Cardiac septum (tissue), 1 donor: ENCODE measurements around the gene FTL. TPM values are rescaled to one million over a fixed set of nuclear protein-coding genes. Genes with fewer than 3 reads are reported as not detected.
A peak's percentile ranks its signal among the peaks of the same experiment; 100 is the strongest.

Experiments
- DNase-seq: peaks from one replicate; pipeline ENCODE4 v3.0.0-alpha.2; 2020; ENCODE audit warnings: low spot score
- intact Hi-C: fragments of 100-400 bp; cut with DNase I; formaldehyde crosslinking; loops from one replicate; pipeline ENCODE4 v1.14.0; 2022
- total RNA-seq: library from RNA; stranded (reverse); fragmentation: NEBNext Ultra II Directional; extraction: Animal tissue kit (Norgen Biotek cat#: 25700); gene quantifications from one replicate; pipeline ENCODE4 v1.2.1, GENCODE V29; 2021
- donor health status: DM: no; HTN: no; CAD: no.

The FTL gene
- total RNA-seq, 1 donor from 2014 or later = 827 TPM

DNA sequence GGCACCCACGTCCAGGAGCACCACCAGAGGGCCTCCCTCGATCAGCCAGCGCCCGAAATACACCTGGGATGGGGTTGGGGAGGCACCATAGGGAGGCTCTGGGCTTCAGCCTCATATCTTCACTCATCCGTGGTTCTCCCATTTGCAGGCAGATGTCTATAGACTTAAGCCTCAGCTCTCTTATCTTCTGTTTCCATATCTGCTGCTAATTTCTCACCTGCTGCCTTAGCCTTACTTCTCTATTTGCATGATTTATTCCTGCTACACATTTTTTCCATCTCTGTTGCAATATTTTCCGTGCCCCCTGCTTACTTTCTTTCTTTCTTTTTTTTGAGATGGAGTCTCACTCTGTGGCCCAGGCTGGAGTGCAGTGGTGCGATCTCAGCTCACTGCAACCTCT, 22.2 kb downstream of the FTL start:
- intact Hi-C loops = no loop called here
- no peak for DNase-seq

GRCh38 chr19:48988286-48988685, 23.2 kb downstream of the FTL start:
- intact Hi-C loops = no loop called here
- no peak for DNase-seq

GRCh38 chr19:48988860-48989259, 23.8 kb downstream of the FTL start:
- intact Hi-C loops = no loop called here
- DNase-seq = no peak

GRCh38 chr19:48989701-48990291, 24.7 kb downstream of the FTL start:
- intact Hi-C loops = loop anchor here (5.0 to 10.0 kb wide), 2 partner anchors 158 to 215 kb away; no protein-coding TSS in a partner anchor
- no peak for DNase-seq

GRCh38 chr19:48990400-48990799, 25.3 kb downstream of the FTL start:
- intact Hi-C loops = loop anchor here (5.0 to 10.0 kb wide), 2 partner anchors 157 to 214 kb away; no protein-coding TSS in a partner anchor
- DNase-seq = no peak

DNA sequence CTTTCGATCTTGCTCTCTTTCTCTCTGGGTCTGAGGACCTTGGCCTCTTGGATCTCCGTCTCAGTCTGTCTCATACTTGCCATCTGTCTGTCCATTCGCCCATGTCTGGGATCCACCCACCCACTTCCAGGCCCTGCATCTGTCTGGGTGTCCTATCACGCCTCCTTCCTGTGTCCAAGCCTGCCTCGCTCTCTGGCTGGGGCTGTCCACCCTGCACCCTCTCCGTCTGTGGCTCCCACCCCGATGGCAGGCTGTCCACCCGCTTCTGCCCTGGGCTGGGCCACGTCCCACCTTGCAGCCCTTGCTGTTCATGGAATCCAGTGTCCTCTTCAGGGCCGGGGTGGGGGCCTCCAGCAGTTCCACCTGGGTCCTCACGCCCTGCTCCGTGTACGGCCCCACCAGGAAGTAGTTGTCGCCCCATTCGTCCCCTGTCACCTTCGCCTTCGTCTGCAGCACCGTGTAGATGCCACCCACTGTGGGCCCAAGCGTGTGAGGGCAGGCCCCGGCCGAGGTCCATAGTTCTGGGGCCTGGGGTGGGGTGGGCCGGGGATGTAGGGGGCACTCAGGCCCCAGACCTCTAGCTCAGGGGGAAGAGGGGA, 26.0 kb downstream of the FTL start:
- intact Hi-C loops = loop anchor here (5.0 to 10.0 kb wide), 2 partner anchors 156 to 214 kb away; no protein-coding TSS in a partner anchor
- DNase-seq = no peak

DNA sequence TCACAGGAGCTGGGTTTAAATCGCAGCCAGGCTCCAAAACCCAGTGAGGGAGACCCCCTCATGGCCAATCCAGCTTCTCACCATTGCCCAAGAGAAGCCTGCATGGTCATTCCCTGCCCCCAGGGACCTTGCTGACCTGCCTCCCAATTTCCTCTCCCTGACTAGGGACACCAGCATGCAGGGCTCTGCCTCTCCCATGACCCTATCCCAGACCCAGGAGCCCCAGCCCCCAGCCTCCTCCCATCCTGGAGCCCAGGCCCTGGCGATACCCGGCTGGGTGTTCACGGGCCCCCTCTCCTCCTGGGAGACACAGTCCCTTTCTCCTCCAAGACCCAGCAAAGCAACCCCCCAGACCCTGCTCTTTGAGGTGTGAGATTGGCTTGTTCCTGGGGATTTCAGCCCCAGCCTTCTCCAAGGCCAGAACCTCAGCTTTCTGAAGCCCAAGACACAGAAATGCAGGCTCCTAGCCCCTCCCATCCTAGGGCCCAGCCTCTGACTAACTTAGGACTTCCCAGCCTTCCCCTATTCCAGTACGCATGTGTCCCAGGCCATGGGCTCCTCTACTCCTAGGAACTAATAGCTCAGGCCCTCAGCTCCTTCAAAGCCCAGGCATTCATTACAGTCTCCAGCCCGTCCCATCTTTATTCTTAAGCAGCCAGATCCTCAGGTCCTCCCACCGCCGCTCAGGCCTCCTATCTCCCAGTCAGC, 26.9 kb downstream of the FTL start:
- DNase-seq = peak; percentile 85

DNA sequence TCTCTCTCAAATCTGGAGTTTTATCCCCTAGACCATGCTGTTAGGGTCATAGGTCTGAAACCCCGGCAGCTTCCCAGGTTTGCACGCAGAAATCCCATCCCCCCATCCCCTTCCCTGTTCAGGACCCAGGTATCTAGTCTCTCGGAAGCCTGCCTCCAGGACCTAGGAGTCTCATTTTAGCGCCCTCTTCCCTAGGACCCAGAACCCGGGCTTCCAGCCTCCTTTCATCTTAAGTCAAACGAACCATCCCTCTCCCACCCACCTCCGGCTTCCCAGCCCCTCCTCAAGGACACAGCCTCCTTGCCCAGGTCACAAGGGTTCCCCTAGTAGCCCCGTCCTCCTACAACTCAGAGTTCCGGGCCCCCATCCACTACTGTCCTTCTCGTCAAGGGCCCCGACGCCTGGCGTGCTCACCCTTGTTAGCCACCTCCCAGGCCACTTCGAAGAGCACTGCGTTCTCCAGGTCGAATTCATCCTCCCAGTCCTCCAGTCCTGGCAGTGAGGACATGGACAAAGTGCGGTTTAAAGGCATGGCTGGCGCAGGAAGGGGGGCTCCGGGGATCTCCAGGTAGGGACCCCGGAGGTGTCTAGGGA, 27.6 kb downstream of the FTL start:
- DNase-seq = no peak
- intact Hi-C loops = loop anchor here (5.0 to 10.0 kb wide), 2 partner anchors 155 to 212 kb away; no protein-coding TSS in a partner anchor

More for the DNA sequence above, 26.9 kb downstream of the FTL start:
- intact Hi-C loops = loop anchor here (5.0 to 10.0 kb wide), 2 partner anchors 155 to 213 kb away; no protein-coding TSS in a partner anchor

DNA sequence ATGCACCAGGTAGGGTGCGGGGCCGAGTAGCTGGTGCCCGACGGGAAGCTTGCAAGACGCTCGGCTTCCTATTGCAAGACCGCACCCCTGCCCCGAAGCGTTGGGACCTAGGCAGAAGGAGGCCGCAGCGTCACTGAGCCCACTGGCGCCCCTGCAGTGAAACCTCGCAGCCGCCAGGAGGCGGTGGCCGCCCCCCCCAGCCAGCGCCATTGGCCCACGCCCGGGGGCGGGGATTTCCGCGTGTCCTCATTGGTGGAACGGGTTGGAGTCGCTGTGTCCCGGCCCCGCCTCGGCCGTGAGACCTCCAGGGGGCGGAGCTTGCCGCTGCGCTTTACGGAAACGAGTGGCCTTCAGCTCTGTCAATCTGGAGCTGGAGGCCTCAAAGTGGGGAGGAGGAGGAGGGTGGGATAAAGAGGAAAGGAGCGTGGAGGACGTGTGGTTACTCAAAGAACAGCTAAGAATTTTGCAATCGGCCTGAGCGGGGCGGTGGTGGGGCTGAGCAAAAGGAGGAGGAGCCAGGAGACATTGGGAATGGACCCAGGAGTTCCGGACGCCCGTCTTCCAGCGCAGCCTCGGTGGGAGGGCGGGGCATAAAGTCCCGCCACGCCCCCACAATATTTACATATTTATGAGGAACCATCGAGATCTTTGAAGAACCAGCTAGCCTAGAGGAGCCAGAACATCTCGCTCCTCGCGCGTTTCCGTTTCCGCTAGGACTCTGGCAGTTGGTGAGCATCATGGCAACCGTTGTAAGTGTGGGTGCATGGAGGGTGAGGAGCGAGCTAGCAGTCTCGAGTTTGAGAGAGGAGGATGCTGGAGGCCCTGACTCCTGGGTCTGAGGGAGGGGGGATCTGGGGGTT, 28.3 kb downstream of the FTL start, which contains the start of the genes GYS1 and RUVBL2:
Gene GYS1, minus strand, starts transcription at position 135 of the 860 bp plus-strand sequence. CDS start 197 bp downstream, outside the sequence.
Gene RUVBL2, plus strand, starts transcription at position 713 of the 860 bp plus-strand sequence. Its CDS starts 25 bp downstream, at position 738.
- intact Hi-C loops = loop anchor here (5.0 to 10.0 kb wide), 2 partner anchors 154 to 211 kb away; no protein-coding TSS in a partner anchor
- DNase-seq = peak; percentile 100

DNA sequence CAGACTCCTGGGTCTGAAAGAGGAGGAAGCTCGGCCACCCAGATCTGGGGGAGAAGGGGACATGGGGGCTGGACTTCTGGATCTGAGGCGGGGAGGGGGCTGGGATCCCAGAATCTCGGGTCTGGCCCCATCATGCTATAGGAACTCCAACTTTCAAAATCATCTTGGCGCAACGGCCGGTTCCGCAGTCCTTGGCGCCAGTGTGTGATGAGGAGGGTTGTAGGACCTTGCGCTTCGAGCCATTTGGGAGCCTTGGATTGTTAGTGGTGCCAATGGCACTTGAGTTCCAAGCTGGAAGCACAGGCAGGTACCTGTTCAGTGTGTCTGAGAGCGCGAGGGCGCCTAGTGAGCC, 28.9 kb downstream of the FTL start:
- DNase-seq = no peak
- intact Hi-C loops = loop anchor here (5.0 to 10.0 kb wide), 2 partner anchors 153 to 211 kb away; no protein-coding TSS in a partner anchor

DNA sequence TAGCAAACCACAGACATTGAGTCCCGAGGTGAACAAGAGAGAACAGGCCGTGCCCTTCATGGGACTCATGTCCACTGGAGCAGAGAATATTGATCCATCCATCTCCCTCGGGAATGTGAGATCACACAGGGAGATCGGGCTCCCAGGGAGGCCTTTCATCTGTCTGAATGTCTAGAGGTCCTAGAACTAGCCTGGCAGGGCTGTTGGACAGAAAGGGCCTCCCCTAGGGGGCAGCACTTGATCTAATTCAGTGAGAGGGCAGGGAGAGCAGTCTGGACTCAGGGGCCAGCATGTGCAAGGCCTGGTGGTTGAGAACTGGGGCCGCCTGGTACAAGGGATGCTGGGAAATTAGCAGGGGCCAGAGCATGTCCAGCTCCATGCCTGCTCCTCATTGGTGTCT, 32.9 kb downstream of the FTL start:
- DNase-seq = no peak

DNA sequence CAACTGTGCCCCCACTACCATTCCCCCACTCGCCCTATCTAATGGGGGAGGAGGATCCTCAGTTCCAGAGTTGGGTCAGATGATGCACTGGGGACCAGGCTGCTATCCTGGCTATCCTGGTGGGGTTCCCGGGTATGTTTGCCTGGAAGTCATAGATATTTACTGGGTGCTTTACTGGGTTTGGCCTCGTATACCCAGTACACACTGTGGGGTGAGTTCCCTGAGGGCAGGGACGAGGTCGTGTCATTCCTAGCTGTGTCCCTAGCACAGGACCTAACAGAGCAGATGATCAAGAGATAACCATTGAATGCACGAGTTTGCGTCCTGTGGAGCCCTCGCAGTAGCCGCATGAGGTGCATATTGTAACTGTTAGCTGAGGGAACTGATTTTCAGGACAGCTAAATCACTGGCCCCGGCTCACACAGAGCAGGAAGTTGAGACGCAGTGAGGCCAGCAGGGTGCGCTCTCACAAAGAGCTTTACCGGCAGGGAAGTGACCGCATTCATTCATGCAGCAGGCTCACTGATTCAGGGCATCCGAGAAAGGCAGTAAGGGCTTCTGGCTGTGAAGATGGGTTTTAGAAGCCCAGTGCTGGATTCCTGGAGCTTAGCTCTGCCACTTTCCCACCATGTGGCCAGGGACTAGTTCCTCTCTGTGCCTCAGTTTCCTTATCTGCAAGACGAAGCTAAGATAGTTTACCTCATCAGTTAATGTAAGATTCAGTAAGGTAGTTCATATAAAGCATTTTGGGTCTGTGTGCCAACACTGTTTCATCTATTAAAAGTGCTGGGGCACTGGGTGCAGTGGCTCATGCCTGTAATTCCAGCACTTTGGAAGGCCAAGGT, 34.6 kb downstream of the FTL start:
- intact Hi-C loops = loop anchor here (10.0 kb wide), 1 partner anchor 205 kb away; no protein-coding TSS in a partner anchor
- DNase-seq = no peak

More for the DNA sequence above, 32.9 kb downstream of the FTL start:
- intact Hi-C loops = loop anchor here (10.0 kb wide), 1 partner anchor 207 kb away; no protein-coding TSS in a partner anchor

GRCh38 chr19:49004133-49004532, 39.0 kb downstream of the FTL start:
- intact Hi-C loops = no loop called here

DNA sequence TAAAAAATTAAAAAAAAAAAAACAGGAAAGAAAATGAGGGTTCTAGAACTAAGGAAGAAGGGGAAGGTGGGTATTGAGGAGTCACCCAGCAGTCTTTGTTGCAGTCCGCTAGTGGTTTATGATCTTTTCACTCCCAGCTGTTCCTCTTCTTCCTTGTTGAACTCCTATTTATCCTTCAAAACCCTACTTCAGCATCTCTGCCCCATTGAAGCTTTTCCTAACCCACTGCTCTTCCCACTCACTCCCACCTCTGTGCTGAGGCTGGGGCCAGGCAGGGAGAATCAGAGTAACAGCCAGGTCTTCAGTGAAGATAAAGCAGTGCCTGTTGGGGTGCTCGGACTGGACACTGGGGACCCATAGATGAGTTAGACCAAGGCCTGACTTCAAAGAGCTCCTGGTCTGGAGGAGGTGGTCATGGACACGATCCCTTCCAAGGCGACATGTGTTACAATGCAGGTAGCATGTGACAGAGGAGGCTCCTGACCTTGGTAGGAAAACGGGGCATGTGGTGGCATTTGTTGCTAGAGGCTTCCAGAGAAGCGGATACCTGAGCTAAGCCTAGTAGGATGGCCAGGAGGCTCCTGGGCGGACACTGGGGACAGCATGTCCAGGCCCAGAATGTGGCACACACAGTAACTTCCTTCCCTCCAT, 40.0 kb downstream of the FTL start:
- intact Hi-C loops = no loop called here
- no peak for DNase-seq

More at GRCh38 chr19:49004133-49004532, 39.0 kb downstream of the FTL start:
- no peak for DNase-seq

- intact Hi-C loops = no loop called here
- no peak for DNase-seq
These were observed 41.8 kb downstream of the FTL start for GRCh38 chr19:49006905-49007304.

DNA sequence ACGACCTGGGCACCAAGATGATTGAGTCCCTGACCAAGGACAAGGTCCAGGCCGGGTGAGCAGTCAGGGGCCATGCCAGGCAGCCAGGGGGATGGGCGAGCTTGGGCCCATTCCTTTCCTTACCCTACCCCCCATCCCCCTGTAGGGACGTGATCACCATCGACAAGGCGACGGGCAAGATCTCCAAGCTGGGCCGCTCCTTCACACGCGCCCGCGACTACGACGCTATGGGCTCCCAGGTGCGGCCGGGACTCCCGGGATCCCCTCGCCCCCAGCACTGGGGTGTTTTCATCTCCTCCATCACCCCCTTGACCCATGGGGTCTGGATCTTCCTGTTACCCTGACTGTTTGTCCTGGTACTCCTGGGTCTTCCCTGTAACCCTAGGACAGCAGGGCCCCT, 44.7 kb downstream of the FTL start:
- intact Hi-C loops = no loop called here

DNA sequence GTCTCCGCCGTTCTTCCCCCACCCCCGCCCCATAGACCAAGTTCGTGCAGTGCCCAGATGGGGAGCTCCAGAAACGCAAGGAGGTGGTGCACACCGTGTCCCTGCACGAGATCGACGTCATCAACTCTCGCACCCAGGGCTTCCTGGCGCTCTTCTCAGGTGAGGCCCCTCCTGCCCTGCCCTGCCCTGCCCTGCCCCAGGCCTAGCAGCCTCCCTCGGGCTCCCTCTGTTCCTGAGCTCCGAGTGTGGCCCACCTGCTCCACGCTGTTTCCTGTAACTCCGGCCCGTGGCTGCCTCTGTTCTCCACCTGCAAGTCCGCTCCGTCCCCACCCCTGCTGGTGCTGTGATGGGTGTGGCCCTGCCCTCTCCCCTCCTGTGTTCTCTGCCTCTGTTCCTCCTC, 45.3 kb downstream of the FTL start:
- intact Hi-C loops = no loop called here
- DNase-seq = no peak

More for the DNA sequence above, 44.7 kb downstream of the FTL start:
- DNase-seq = no peak
